HEK293 (cell line): ENCODE data around the gene RPGR.

ENCODE experiments used
- CTCF ChIP-seq: fragments of 450-650 bp; formaldehyde crosslinking; IDR thresholded peaks from 2 replicates; pipeline ENCODE4 v1.5.1; 2016; ENCODE audit warnings: missing biosample characterization, missing genetic modification characterization
- ZNF558 ChIP-seq: fragments of 450-650 bp; formaldehyde crosslinking; IDR thresholded peaks from 2 replicates; pipeline ENCODE4 v1.5.1; 2016; ENCODE audit warnings: missing biosample characterization, missing genetic modification characterization
- ZNF624 ChIP-seq: fragments of 450-650 bp; formaldehyde crosslinking; IDR thresholded peaks from 2 replicates; pipeline ENCODE4 v1.5.1; 2017; ENCODE audit warnings: missing biosample characterization, missing genetic modification characterization
- ZNF654 ChIP-seq: fragments of 450-650 bp; formaldehyde crosslinking; IDR thresholded peaks from 2 replicates; pipeline ENCODE4 v1.5.1; 2016; ENCODE audit warnings: low read depth, missing biosample characterization, missing genetic modification characterization
- ZNF768 ChIP-seq: fragments of 450-650 bp; formaldehyde crosslinking; IDR thresholded peaks from 2 replicates; pipeline ENCODE4 v1.5.1; 2018; ENCODE audit warnings: missing biosample characterization, mild to moderate bottlenecking, missing genetic modification characterization

- no peak for TF ChIP-seq CTCF (tag by site-specific recombination)
- no peak for TF ChIP-seq ZNF654 (tag by site-specific recombination)
- TF ChIP-seq ZNF768, result no peak
- TF ChIP-seq ZNF558, result no peak
- no peak for TF ChIP-seq ZNF624 (tag by site-specific recombination)
These were observed 14.9 kb downstream of the RPGR start for GRCh38 chrX:38312436-38312835.
